CD4-positive, alpha-beta T cell treated with Interleukin-4 for 1 hour (primary cell): ENCODE data around the gene BCL2.

Experiments
- DNase-seq, 2 donors: peaks; one replicate each; pipeline ENCODE4 v3.0.0-alpha.2; 2020 to 2022

Gene BCL2

GRCh38 chr18:63082366-63083019 lies 237.1 kb downstream of the BCL2 start:
- DNase-seq, result no peak

DNA sequence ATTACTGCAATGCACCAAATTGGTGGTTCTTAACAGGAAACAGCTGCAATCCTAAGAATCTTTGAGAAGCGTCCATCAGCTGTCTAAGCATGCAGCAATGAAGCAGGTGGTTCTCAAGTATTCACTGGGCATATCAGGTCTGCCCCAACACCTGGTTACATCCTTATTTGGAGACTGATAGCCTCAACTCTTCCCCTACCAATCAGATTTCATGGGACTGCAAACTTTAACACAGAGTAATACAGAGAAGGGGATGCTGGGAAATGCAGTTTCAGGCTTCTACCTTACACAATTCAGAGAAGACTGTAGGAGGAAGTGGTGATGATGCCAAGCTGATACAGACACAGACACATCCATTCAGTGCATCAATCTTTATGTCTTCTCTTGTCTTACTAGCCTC lies 240.5 kb downstream of the BCL2 start:
- peak; percentile 19 to 24 for DNase-seq

DNA sequence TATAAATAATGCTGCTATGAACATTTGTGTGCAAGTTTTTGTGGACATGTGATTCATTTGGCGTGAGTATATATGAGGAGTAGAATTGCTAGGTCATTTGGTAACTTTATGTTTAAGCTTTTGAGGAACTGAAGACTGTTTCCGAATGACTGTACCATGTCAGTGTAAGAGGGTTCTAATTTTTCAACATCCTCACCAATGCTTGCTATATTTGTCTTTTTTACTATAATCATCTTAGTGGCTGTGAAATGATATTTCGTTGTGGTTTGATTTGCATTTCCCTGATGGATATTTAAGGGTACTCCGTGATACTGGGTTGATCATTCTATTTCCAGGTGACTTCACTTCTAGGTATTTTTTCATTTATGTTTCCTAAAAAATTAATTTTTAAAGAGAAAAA lies 241.1 kb downstream of the BCL2 start:
- peak in 1 of 2 donors; percentile 8 for DNase-seq

- DNase-seq, result peak; percentile 41 to 51
Observed at GRCh38 chr18:63074981-63075404, 244.6 kb downstream of the BCL2 start.

GRCh38 chr18:63073481-63073880 lies 246.1 kb downstream of the BCL2 start:
- peak in 1 of 2 donors; percentile 19 for DNase-seq
